LNCaP clone FGC (cell line): ENCODE results near the gene RUNX2.

ENCODE experiments used
- DNase-seq: peaks from one replicate; pipeline ENCODE4 v3.0.0-alpha.2; 2011; ENCODE audit warnings: low read depth
- H3K4me3 ChIP-seq: 2 replicates; pipeline ENCODE4 v1.5.1; 2011; ENCODE audit warnings: mild to moderate bottlenecking, low read depth, low read length, control low read depth
- CTCF ChIP-seq: IDR thresholded peaks from 2 replicates; pipeline ENCODE4 v1.5.1; 2012; ENCODE audit warnings: mild to moderate bottlenecking; ENCODE audit not compliant: control insufficient read depth, insufficient read depth; ENCODE audit errors: extremely low read depth

Gene RUNX2

GRCh38 chr6:45574014-45574461 lies 245.9 kb downstream of the RUNX2 start:
- TF ChIP-seq CTCF = no peak
- no peak overlapping the region for H3K4me3 ChIP-seq
- DNase-seq = no peak

DNA sequence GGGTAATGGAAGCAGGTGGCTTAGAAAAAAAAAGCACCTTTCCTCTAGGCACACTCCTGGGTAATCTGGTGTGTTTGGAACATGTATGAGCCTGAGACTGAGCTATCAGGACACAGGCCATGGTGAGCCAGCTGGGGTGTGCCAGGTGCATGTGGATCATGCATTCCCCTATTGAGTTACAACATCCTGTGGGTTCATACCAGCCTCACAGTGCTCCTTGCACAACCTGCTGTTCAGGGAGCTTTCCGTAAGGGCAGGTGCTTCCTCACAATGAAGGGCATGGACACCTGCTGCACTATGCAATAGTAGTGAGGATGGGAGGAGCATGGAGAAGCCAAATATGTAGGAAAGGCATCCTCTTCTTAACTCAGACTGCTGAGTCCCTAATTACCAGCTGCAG lies 246.8 kb downstream of the RUNX2 start:
- TF ChIP-seq CTCF = no peak
- no peak for DNase-seq

DNA sequence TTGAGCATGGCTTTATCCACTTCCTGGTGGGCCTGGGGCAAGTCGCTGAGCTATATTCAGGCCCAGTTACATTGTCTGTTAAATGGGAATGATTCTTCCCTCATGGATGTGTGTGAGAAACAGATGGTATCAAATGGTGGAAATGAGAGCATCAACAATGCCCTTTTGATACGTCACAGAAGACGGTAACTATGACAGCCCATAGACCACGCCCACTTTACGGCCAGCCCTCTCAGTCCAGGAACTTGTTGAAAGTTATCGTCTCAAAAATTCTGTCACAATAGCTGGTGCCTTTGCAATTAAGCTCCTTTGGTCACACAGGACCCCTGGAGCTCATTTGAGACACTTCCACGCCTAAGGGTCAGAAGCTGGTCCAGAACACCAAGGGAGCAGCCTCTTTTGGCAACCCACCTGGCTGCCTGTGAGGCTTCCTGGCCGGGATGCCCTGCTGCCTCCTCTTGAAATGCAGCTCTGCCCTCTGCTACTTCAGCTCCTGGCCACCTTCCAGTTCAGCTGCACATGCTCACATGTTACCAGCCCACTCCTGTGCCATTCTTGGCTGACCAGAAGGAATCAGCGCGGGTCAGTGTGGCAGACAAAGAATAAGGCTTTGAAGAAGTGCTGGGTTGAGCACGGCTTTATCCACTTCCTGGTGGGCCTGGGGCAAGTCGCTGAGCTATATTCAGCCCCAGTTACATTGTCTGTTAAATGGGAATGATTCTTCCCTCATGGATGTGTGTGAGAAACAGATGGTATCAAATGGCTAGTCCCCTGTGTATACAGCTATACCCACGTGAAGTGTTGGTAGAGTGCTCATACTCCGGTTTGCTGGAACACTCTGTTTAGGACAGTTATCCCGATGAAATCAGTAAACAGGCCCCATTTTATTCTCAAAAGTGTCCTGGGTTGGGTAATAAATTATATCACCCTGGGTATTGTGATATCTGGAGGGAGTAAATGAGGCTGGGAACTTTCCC lies 248.8 kb downstream of the RUNX2 start:
- no peak overlapping the region for H3K4me3 ChIP-seq
- no peak for DNase-seq
- no peak for TF ChIP-seq CTCF

More for the DNA sequence above, 246.8 kb downstream of the RUNX2 start:
- H3K4me3 ChIP-seq = no peak overlapping the region

DNA sequence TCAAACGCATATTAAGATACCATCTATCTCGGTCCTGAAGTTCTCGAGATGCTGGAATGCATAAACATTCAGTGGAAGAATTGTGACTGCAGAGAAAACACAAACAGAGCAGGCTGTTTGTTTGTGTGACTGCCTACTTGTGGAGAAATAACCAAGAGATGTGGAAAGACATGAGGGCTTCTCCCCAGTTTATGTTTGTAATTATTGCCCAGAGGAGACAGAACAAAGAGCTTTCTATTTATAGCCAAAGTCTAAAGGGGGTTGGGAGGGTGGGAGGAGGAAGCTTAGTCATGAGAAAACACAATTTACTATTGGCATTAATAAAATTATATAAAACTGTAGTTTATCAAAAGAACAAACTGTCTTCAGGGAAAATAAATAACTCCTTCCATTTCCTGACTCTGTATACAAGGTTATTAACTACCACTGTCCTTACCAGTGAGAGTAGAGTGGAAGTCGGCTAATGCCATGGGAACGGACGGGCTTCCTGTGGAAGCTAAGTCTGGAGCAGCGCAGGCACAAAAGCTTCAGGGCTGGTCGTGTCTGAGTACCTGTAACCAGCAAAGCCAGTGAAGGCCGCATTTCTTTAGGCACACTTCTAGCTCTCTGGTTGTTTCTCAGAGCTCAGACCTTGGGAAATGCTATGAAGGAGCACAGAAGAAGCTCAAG lies 249.8 kb downstream of the RUNX2 start:
- no peak for TF ChIP-seq CTCF
- no peak for DNase-seq
- H3K4me3 ChIP-seq = no peak overlapping the region

- no peak for TF ChIP-seq CTCF
- no peak overlapping the region for H3K4me3 ChIP-seq
- no peak for DNase-seq
Observed at GRCh38 chr6:45584127-45584526, 256.0 kb downstream of the RUNX2 start.

DNA sequence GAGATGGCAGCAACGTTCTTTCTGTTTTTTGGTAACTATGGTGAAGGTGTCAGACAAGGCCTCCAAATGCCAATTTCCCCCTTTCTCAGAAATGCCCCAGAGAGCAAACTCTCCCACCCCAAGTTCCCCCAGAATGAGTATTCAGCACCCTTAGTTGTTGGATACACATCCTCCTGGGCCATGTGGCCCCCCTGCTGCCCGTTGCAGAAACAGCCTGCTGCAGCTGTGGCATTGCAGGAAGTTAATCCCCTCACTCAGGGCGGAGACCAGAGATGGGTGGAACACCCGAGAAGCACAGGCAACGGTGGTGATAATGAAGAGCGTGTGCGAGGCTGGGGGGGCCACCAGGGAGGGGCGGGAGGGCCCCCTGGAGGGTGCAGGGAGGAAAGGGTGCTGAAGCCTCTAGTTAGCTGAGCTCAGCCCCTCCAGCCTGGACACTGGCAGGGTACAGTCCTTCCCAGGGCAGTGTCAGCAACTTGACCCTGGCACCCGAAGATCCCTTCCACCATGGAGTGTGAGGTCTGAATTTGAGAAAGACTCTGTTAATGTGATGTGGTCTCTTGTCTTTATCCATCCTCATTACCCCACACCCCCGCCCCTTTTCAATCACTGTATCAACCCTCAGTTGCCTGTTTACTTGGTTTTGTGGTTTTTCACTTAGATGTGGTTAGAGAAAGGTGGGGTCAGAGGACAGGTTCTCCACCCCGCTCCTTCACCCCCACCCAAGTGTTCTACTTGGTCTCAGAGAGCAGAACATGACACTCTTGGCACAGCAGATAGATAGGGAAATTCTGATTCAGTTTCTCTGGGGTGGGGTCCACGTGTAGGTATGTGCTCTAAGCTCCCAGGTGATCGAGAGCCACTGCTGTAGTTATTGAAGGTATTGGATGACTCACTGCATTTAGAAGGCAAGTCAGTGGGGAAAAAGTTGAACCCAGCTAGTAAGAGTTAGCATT lies 258.4 kb downstream of the RUNX2 start:
- no peak for DNase-seq
- TF ChIP-seq CTCF = no peak
- no peak overlapping the region for H3K4me3 ChIP-seq
